ENCODE results near the gene FAM9B.

- TF ChIP-seq POLR2AphosphoS5 (IDR thresholded peaks at IDR 0.05; ENCODE audit: low read depth, low read length), result no peak
- TF ChIP-seq CTCF (IDR thresholded peaks at IDR 0.05), result no peak
- no peak for TF ChIP-seq REST (IDR thresholded peaks at IDR 0.05; ENCODE audit: insufficient read depth in 1 of 2, low read depth in 2 of 2, low read length in 1 of 2)
Observed at GRCh38 chrX:9048801-9049200, 14.9 kb upstream of the FAM9B start.

All from Panc1 (cell line).